Stimulated activated CD4-positive, alpha-beta T cell treated with anti-CD3 and anti-CD28 coated beads, Interleukin-1b, Interleukin-23, amount 100 ng/mL, for 4 hours (primary cell): ENCODE measurements around the gene SDHC.

Experiments
- DNase-seq, 2 donors: peaks; one replicate each; pipeline ENCODE4 v3.0.0-alpha.2; 2020; ENCODE audit warnings: low read depth in 2 of 2

SDHC gene

GRCh38 chr1:161314201-161314981 is at the start of gene SDHC:
Gene SDHC (plus strand): TSS chr1:161314381. CDS start chr1:161314406, 25 bp downstream.
- peak; percentile 77 to 78 for DNase-seq

GRCh38 chr1:161265305-161265704 is 48.9 kb upstream of the SDHC start:
- no peak for DNase-seq

GRCh38 chr1:161266202-161266601 is 48.0 kb upstream of the SDHC start:
- no peak for DNase-seq

GRCh38 chr1:161266836-161267235 is 47.3 kb upstream of the SDHC start:
- no peak for DNase-seq

GRCh38 chr1:161267321-161267720 is 46.9 kb upstream of the SDHC start:
- DNase-seq, result no peak

GRCh38 chr1:161273402-161273801 is 40.8 kb upstream of the SDHC start:
- DNase-seq, result no peak

GRCh38 chr1:161274874-161275273 is 39.3 kb upstream of the SDHC start:
- DNase-seq, result no peak

GRCh38 chr1:161282991-161283390 is 31.2 kb upstream of the SDHC start:
- no peak for DNase-seq

- no peak for DNase-seq
Observed at GRCh38 chr1:161285113-161285512, 29.1 kb upstream of the SDHC start.

- no peak for DNase-seq
Observed at GRCh38 chr1:161285521-161285920, 28.7 kb upstream of the SDHC start.

GRCh38 chr1:161287482-161288054 is 26.6 kb upstream of the SDHC start:
- no peak for DNase-seq

- DNase-seq, result no peak
Observed at GRCh38 chr1:161290779-161291178, 23.4 kb upstream of the SDHC start.

GRCh38 chr1:161297415-161297814 is 16.8 kb upstream of the SDHC start:
- DNase-seq, result no peak

GRCh38 chr1:161298116-161298515 is 16.1 kb upstream of the SDHC start:
- DNase-seq, result no peak

GRCh38 chr1:161299347-161299746 is 14.8 kb upstream of the SDHC start:
- DNase-seq, result no peak

- no peak for DNase-seq
Observed at GRCh38 chr1:161300478-161300877, 13.7 kb upstream of the SDHC start.

GRCh38 chr1:161304927-161305866 is 9.0 kb upstream of the SDHC start:
- DNase-seq, result peak in 1 of 2 donors; percentile 5

- DNase-seq, result peak; percentile 74
Observed at GRCh38 chr1:161305867-161306519, 8.2 kb upstream of the SDHC start.

- no peak for DNase-seq
Observed at GRCh38 chr1:161307230-161307768, 6.9 kb upstream of the SDHC start.

GRCh38 chr1:161307892-161308638 is 6.1 kb upstream of the SDHC start:
- DNase-seq, result no peak

GRCh38 chr1:161309868-161310267 is 4.3 kb upstream of the SDHC start, which contains the start of gene MPZ:
Gene MPZ (minus strand): TSS chr1:161309968. CDS start chr1:161309905, 63 bp downstream.
- no peak for DNase-seq
